HepG2 (cell line): ENCODE measurements around the gene CFAP61. TPM values are rescaled to one million over a fixed set of nuclear protein-coding genes. Genes with fewer than 3 reads are reported as not detected.

Experiments
- ATAC-seq: fragments of 200-7000 bp; cut with Tn5 transposase; 3 replicates; pipeline ENCODE4 v1.9.1; 2020; ENCODE audit warnings: mild to moderate bottlenecking, moderate library complexity
- BruUV-seq: library from RNA; stranded (reverse); fragments of 400-500 nt; replicated peaks from 2 replicates; lab custom pipeline; 2021; lab: Mats Ljungman, UMichigan
- CTCF ChIA-PET: fragments of 300-600 bp; formaldehyde crosslinking; extraction: SDS; loops from one replicate; lab custom pipeline; 2021; ENCODE audit warnings: low total read pairs, inconsistent platforms, low intra/inter-chr PET ratio; lab: Yijun Ruan, JAX
- POLR2A ChIA-PET: fragments of 350-600 bp; sonication (Branson Sonifier 250); formaldehyde crosslinking; loops from one replicate; lab custom pipeline; 2020; ENCODE audit warnings: antibody characterized with exemption, inconsistent platforms; lab: Yijun Ruan, JAX
- DNase-seq: peaks from one replicate; pipeline ENCODE4 v3.0.0-alpha.2; 2015; ENCODE audit warnings: low spot score
- FAIRE-seq: peaks from 3 replicates; lab custom pipeline; 2011; peaks lifted over from hg19 to GRCh38; lab: Jason Lieb, UNC
- H2AFZ ChIP-seq: one replicate; pipeline ENCODE4 v1.6.1; 2011; ENCODE audit warnings: low read length, inconsistent platforms
- H3K27ac ChIP-seq: fragments of 300-600 bp; 3 replicates; pipeline ENCODE4 v1.8.0; 2011; ENCODE audit warnings: mixed run types, mild to moderate bottlenecking, mixed read lengths, low read length, inconsistent platforms; ENCODE audit not compliant: insufficient read depth; ENCODE audit errors: extremely low read length
- H3K27me3 ChIP-seq, 2 experiments: fragments of 200-600 bp in 1 of 2; 2 replicates in 1 of 2; 3 replicates in 1 of 2; pipeline versions ENCODE4 v1.6.0 to v1.8.0; 2011; ENCODE audit warnings: low read length in 2 of 2, mild to moderate bottlenecking in 2 of 2, moderate library complexity in 2 of 2, inconsistent platforms in 1 of 2; ENCODE audit not compliant: insufficient read depth in 2 of 2, control insufficient read depth in 1 of 2
- H3K36me3 ChIP-seq, 2 experiments: fragments of 200-600 bp in 1 of 2; replicated peaks in 1 of 2; 2 replicates in 1 of 2; 3 replicates in 1 of 2; pipeline versions ENCODE4 v1.5.1 to v1.8.0; 2011; ENCODE audit warnings: low read length in 2 of 2, inconsistent platforms in 1 of 2; ENCODE audit not compliant: insufficient read depth in 2 of 2, control insufficient read depth in 1 of 2
- H3K4me1 ChIP-seq: 2 replicates; pipeline ENCODE4 v1.5.1; 2012; ENCODE audit warnings: low read length, inconsistent platforms; ENCODE audit not compliant: insufficient read depth
- H3K4me2 ChIP-seq: 2 replicates; pipeline ENCODE4 v1.6.0; 2011; ENCODE audit warnings: low read depth, low read length, inconsistent platforms
- H3K4me3 ChIP-seq, 3 experiments: fragments of 200-600 bp in 1 of 3; sonication (generic), shearing (Covaris generic) in 1 of 3; replicated peaks in 1 of 3; 2 replicates each; pipeline ENCODE4 v1.5.1; 2011 to 2016; ENCODE audit warnings: low read length in 3 of 3, inconsistent platforms in 2 of 3, low read depth in 2 of 3, mild to moderate bottlenecking in 2 of 3, control low read depth in 1 of 3, mixed read lengths in 1 of 3; ENCODE audit not compliant: insufficient read depth in 1 of 3
- H3K79me2 ChIP-seq: one replicate; pipeline ENCODE4 v1.6.1; 2011; ENCODE audit warnings: low read length, inconsistent platforms; ENCODE audit not compliant: insufficient read depth
- H3K9ac ChIP-seq: 2 replicates; pipeline ENCODE4 v1.6.0; 2011; ENCODE audit warnings: mild to moderate bottlenecking, low read depth, low read length, inconsistent platforms; ENCODE audit not compliant: insufficient read depth
- H3K9me3 ChIP-seq: 2 replicates; pipeline ENCODE4 v1.5.1; 2012; ENCODE audit warnings: mild to moderate bottlenecking, low read length
- H4K20me1 ChIP-seq: 2 replicates; pipeline ENCODE4 v1.6.0; 2011; ENCODE audit warnings: inconsistent platforms, mild to moderate bottlenecking, low read length, moderate library complexity; ENCODE audit not compliant: insufficient read depth
- ERF ChIP-seq: IDR thresholded peaks from 2 replicates; pipeline ENCODE4 v1.6.1; 2018; ENCODE audit warnings: missing biosample characterization, missing genetic modification reagents
- JDP2 ChIP-seq: sonication (generic); formaldehyde crosslinking; IDR thresholded peaks from 2 replicates; pipeline ENCODE4 v1.8.1; 2022; ENCODE audit warnings: missing genetic modification reagents, borderline replicate concordance
- MXI1 ChIP-seq: IDR thresholded peaks from 3 replicates; pipeline ENCODE4 v1.6.1; 2012; ENCODE audit warnings: low read depth, low read length, inconsistent platforms, borderline replicate concordance
- PHF21A ChIP-seq: sonication (generic); formaldehyde crosslinking; IDR thresholded peaks from 2 replicates; pipeline ENCODE4 v1.5.0; 2020; ENCODE audit warnings: mild to moderate bottlenecking, missing genetic modification reagents
- ZNF546 ChIP-seq: sonication (generic); formaldehyde crosslinking; conservative IDR thresholded peaks from 2 replicates; pipeline ENCODE4 v1.8.1; 2023; ENCODE audit warnings: mild to moderate bottlenecking, missing genetic modification reagents
- ZNF562 ChIP-seq: sonication (generic); formaldehyde crosslinking; IDR thresholded peaks from 2 replicates; pipeline ENCODE4 v1.8.0; 2022; ENCODE audit warnings: missing genetic modification reagents, borderline replicate concordance
- ZNF709 ChIP-seq: sonication (generic); formaldehyde crosslinking; IDR thresholded peaks from 2 replicates; pipeline ENCODE4 v1.5.0; 2020; ENCODE audit warnings: mild to moderate bottlenecking, missing genetic modification reagents
- WGBS: methylation state at CpG from one replicate; pipeline ENCODE4 v1.1.6; 2017; ENCODE audit warnings: low lambda C conversion rate; 5-methylcytosine and 5-hydroxymethylcytosine counted together
- in situ Hi-C: cut with HindIII; loops from 2 replicates; pipeline ENCODE4 v1.10.0; 2017; ENCODE audit warnings: low pct_unique_long_range_greater_than_20kb; ENCODE audit not compliant: extremely low pct_ligation_motif_present
- intact Hi-C: fragments of 100-400 bp; cut with micrococcal nuclease; formaldehyde crosslinking; loops from one replicate; pipeline ENCODE4 v1.10.0; 2022; ENCODE audit not compliant: unreplicated experiment
- polyA plus RNA-seq, 8 experiments: library from polyadenylated mRNA; depleted of rRNA in 3 of 8; stranded (reverse) in 7 of 8; unstranded in 1 of 8; fragments of >200 nt; fragmentation: Illumina TruSeq in 4 of 8; extraction: Trizol in 4 of 8; gene quantifications; 2 replicates each; pipeline versions ENCODE4 v1.2.1 to v1.2.3, GENCODE V29; 2011 to 2016; ENCODE audit warnings: low read depth in 4 of 8, missing spikeins in 1 of 8, mixed read lengths in 1 of 8; ENCODE audit not compliant: insufficient read depth in 1 of 8
- total RNA-seq, 5 experiments: library from RNA; depleted of rRNA; stranded (reverse); fragments of >200 nt; fragmentation: Illumina TruSeq; extraction: Trizol; gene quantifications; 2 replicates each; pipeline ENCODE4 v1.2.3, GENCODE V29; 2016; ENCODE audit warnings: low read depth in 1 of 5
- TF ChIP-seq, protein P1 (sequence below): fragments of 450-650 bp; IDR thresholded peaks from 2 replicates; pipeline ENCODE4 v1.6.1; 2017; ENCODE audit warnings: mild to moderate bottlenecking
- TF ChIP-seq, protein P2 (sequence below): sonication (generic); formaldehyde crosslinking; IDR thresholded peaks from 2 replicates; pipeline ENCODE4 v1.4.0; 2020; ENCODE audit warnings: missing genetic modification reagents, borderline replicate concordance
- TF ChIP-seq, protein P3 (sequence below): IDR thresholded peaks from 2 replicates; pipeline ENCODE4 v1.6.1; 2016; ENCODE audit warnings: mild to moderate bottlenecking, missing biosample characterization, missing genetic modification reagents

Gene CFAP61
- total and polyA plus RNA-seq, 2 of the 13 experiments (the other 11 are each of a cell fraction or from before 2014, with no cell fraction given) = 0.27 TPM; not detected in 1

DNA sequence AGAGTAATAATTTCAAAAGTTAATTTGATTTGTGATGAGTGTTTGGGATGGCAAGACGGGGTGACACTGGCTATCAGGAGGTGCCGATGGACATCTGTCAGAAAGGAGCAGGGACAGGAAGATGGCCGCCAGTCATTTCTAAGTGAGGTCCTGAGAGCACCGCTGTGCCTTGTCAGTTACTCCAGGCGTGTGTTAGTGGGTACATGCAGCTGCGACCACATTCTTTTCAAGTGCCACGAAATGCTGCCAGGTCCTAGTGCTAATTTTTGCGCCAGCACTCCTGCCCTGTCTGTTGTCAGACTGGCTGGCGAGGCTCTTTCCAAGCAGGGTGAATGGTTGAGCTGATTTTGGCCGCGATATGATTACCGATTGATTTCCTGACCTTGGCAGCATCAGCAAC lies 251.0 kb downstream of the CFAP61 start:
- intact Hi-C loops = no loop called here
- no peak for ATAC-seq
- no peak for TF ChIP-seq ZNF546 (CRISPR knock-in tag)
- no peak for TF ChIP-seq ZNF562 (CRISPR knock-in tag)
- TF ChIP-seq ZNF709 (CRISPR knock-in tag) = no peak
- TF ChIP-seq, protein P1, sequence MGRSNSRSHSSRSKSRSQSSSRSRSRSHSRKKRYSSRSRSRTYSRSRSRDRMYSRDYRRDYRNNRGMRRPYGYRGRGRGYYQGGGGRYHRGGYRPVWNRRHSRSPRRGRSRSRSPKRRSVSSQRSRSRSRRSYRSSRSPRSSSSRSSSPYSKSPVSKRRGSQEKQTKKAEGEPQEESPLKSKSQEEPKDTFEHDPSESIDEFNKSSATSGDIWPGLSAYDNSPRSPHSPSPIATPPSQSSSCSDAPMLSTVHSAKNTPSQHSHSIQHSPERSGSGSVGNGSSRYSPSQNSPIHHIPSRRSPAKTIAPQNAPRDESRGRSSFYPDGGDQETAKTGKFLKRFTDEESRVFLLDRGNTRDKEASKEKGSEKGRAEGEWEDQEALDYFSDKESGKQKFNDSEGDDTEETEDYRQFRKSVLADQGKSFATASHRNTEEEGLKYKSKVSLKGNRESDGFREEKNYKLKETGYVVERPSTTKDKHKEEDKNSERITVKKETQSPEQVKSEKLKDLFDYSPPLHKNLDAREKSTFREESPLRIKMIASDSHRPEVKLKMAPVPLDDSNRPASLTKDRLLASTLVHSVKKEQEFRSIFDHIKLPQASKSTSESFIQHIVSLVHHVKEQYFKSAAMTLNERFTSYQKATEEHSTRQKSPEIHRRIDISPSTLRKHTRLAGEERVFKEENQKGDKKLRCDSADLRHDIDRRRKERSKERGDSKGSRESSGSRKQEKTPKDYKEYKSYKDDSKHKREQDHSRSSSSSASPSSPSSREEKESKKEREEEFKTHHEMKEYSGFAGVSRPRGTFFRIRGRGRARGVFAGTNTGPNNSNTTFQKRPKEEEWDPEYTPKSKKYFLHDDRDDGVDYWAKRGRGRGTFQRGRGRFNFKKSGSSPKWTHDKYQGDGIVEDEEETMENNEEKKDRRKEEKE = no peak
- TF ChIP-seq PHF21A (CRISPR knock-in tag) = no peak
- TF ChIP-seq ERF (CRISPR knock-in tag) = no peak
- no peak for TF ChIP-seq JDP2 (CRISPR knock-in tag)
- TF ChIP-seq, protein P2, sequence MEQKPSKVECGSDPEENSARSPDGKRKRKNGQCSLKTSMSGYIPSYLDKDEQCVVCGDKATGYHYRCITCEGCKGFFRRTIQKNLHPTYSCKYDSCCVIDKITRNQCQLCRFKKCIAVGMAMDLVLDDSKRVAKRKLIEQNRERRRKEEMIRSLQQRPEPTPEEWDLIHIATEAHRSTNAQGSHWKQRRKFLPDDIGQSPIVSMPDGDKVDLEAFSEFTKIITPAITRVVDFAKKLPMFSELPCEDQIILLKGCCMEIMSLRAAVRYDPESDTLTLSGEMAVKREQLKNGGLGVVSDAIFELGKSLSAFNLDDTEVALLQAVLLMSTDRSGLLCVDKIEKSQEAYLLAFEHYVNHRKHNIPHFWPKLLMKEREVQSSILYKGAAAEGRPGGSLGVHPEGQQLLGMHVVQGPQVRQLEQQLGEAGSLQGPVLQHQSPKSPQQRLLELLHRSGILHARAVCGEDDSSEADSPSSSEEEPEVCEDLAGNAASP (CRISPR knock-in tag) = no peak
- TF ChIP-seq, protein P3, sequence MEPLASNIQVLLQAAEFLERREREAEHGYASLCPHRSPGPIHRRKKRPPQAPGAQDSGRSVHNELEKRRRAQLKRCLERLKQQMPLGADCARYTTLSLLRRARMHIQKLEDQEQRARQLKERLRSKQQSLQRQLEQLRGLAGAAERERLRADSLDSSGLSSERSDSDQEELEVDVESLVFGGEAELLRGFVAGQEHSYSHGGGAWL (CRISPR knock-in tag) = no peak
- no peak for TF ChIP-seq MXI1
- TF ChIP-seq, all 625 proteins: peak for 0
- H3K4me3 ChIP-seq = no peak overlapping the region
- no peaks in the 10 kb centered on the region for H3K4me1 ChIP-seq
- no peak overlapping the region for H3K4me2 ChIP-seq
- in situ Hi-C loops = no loop called here
- no peak for FAIRE-seq
- H3K27ac ChIP-seq = no peak overlapping the region
- BruUV-seq = no TSS peak
- no peaks in the 10 kb centered on the region for H3K36me3 ChIP-seq
- ChIA-PET CTCF (no interaction called here), POLR2A (no interaction called here)
- no peaks in the 10 kb centered on the region for H4K20me1 ChIP-seq
- H2AFZ ChIP-seq = no peak overlapping the region
- no peaks in the 10 kb centered on the region for H3K9me3 ChIP-seq
- 50% methylated on average over 12 of the region's 12 CpGs for WGBS
- no peak overlapping the region for H3K9ac ChIP-seq
- H3K79me2 ChIP-seq = no peaks in the 10 kb centered on the region
- peaks cover 6 to 47% of the 10 kb centered on the region in 2 experiments; a peak in 4 of 5 replicates for H3K27me3 ChIP-seq
- no peak for DNase-seq
